OCI-M2 (cell line): ENCODE results near the gene RAB29.

Experiments used
- DNase-seq: peaks from one replicate; lab custom pipeline; 2025; ENCODE audit not compliant: unreplicated experiment; lab: John Stamatoyannopoulos, UW

RAB29 gene

DNA sequence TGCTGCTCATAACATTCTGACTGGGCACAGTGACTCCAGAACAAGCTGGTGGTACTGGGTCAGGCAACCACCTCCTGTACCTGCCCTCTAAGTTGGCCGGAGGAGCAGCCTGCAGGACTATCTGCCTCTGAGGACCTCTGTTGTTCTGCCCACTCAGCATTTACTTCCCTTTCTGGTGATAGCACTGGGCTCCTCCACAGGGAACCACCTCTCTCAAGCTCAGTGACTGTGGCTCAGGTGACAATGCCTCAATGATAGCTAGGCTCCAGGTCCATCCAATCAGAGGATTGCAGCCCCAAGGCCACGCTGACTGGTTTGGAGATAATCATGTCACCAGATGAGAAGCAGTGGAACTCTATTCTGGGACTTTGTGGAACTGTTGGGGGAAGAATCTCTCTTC lies 21.9 kb upstream of the RAB29 start:
- DNase-seq, result no peak

DNA sequence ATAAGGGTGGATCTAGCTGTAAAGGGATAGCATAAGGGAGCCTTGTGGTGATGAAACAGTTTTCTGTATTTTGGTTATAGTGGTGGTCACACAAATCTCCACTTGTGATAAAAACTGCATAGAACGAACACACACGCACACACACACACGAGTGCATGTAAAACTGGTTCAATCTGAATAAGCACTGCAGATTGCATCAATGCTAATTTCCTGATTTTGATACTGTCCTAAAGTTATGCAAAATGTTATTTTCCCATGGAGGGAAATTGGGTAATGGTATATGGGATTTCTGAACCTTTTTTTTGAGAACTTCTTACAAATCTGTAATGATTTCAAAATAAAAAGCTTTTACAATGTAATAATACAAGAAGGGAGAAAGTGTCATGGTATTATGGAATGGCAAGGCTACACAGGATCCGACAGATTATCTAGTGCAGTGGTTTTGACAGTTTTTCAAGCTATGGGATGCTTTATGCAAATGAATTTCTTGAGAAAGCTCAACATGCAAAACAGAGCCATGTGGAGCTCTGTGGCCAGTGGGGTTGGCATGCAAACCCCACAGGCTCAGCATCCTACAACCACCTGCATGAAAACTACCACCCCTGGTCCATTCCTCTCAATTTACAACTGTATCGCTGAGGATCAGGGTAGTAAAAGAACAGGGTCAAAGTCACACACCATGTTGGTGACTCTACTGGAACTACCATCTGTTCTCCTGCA lies 18.9 kb upstream of the RAB29 start:
- no peak for DNase-seq

DNA sequence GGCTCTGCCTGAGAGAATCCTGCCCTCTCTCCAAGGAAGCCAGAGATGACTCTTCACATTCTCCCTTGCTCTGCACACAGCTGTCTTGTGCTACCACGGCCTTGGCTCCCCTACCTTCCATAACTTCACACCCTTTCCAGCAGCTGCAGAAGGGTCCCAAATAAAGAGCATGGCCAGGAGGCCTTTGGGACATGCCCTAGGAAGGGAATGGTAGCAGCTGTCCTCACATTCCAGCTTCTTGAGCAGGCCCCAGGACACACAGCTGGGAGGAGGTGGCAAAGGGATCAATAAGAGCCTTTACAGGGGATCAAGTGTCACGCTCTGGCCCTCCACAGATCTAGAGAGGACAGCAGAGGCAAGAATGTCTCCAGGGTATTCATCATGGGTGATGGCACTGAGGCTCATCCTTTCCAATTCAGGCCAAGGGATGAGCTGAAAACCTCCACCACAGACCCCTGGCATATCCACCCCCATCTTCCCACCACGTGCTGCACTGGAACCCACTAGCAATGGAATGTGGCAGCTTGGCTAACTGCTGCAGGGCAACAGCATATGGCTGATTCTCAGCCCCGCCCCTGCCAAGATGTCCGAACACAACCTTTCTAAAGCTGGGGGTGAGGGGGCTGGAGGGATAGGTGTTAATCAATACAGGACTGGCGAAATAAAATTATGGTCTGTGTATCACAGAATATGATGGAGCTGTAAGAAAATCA lies 17.8 kb upstream of the RAB29 start:
- DNase-seq, result no peak

DNA sequence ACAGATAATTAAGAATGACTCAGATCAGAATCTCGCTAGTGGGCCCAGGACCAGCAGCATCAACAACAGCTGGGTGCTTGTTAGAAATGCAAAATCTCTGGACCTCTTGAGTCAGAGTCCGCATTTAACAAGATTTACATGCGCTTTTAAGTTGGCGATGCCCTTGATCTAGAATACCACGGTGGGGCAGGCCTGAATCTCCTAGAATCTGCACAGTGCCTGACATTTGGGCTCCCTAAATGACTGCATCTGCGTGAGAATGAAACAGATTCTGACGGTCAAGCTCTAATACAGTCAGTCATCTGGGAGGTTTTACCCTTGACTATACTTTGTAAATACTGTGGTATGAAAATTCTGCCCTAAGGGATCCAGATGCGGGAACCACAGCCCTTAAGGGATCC lies 17.2 kb upstream of the RAB29 start:
- DNase-seq, result no peak

DNA sequence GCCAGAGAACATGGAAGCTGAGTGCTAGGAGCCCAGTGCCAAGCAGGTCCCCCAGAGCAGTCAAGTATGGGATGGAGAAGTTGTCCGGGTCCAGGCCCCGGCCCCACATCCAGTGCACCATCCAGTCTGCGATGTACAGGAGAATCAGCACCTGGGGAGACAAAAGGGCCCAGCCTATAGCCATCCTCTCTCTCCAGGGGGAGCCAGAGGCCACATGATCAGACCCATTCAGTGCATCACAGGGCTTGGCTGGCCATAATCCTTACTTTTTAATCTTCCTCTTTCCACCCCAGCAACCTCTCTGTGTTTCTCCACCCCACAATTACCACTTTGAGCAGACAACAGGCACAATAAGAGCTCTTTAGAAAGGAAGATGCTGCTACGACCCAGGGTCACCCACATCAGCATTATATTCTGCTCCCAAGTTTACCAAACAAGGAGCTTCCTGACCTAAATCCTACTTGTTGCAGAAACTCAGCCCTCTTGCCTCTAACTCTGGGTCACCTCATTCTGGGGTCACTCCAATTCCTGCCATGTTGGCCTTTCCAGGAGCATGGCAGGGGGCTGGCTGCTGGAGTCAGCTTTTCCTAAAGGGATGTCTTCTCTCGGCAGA lies 16.4 kb upstream of the RAB29 start:
- DNase-seq, result no peak

DNA sequence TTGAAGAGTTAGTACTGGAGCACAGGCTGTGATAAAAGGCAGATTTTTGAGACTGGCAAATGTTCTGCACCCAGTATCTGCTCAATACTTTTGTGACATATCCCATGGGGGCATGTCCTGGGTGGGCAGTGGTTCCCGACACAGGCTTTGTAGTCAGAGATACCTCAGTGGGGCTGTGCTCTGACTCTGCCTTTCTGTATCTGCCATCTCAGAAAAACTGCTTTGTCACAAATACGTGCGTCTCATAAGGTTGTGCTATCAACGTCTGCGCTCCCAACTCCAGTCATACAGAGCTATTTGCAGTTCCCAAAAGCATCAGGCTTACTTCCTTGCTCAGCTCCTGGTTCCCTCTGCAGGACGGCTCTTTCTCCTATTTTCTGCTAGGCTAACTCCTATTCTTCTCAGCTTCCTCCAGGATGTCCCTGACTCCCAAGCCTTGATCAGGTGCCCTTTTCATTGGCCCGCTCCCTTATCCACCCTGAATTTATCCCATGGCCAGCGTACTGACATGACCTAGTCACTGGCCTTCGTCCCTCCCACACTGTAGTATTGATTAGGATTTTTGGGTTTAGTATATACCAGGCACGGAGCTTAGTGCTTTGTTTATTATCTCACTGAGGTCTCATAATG lies 12.1 kb upstream of the RAB29 start:
- DNase-seq, result no peak

DNA sequence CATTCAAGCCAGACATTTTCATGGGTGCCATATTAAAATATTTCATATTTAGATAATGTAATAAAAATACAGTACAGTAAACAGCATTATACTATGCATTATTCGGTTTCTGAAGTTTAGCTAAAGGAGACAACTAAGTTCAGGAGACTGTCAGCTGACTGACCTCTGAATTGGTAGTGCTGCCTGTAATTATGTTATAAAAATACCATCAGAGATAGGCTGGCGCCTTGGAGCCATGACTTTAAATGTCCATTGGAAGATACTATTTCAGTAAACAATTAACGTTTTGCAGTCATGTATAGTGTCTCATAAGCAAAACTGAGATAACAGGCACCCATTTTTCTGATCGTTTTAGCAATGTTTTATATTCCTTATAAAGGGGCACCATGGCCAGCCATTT lies 11.3 kb upstream of the RAB29 start:
- DNase-seq, result no peak

DNA sequence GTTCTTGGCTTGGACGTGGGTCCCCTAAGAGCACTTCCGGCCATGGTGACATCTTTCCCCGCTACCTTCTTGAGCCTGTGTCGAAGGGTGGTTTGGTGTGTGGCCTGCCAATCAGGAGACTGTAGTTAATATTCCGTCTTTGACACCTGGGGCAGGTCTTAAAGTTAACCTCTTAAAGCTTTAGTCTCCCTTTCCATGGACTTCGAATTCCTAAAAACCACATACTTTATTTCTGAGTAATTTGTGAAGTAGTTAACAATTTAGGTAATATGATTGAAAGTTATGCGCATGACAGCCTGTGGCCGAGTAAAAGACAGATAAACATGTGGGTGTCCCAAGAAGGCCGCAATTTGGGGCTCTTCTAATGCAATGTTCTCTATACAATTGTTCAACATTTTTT lies 10.2 kb upstream of the RAB29 start:
- DNase-seq, result no peak

DNA sequence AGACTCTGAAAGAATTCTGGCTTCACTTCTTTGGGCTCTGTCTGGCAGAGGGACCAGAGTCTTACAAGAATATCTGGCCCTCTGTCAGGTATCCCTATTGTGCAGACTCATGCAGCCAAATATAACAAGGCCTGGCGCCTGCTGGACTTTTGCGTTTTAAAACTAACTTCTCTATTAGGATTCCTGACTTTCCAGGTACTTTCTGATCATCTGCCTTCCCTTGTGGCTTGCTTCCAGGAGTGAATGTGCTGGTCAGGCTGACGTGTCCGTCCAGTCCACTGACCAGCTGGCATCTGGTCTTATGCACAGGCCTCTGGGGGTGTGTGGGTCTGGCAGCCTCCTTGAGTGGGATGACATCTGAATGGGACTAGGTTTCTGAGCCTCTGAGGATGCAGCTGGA lies 8.6 kb upstream of the RAB29 start:
- DNase-seq, result no peak

DNA sequence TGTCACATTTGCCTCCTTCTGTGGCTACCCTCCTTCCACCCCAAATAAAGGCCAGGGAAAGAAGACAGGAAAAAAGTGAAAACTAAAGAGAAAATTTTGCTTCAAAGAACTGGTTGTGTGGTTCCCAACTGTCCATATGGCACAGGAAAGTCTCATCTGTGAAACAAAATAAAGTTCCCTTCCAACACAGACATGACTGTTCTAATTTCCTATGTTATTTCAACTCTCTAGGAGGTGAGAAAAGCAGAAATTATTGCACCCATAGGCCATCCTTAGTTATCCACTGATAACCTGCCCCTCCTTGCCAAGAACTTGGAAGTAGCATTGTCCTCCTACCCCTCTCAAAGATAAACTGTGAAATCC lies 8.1 kb upstream of the RAB29 start:
- DNase-seq, result no peak

DNA sequence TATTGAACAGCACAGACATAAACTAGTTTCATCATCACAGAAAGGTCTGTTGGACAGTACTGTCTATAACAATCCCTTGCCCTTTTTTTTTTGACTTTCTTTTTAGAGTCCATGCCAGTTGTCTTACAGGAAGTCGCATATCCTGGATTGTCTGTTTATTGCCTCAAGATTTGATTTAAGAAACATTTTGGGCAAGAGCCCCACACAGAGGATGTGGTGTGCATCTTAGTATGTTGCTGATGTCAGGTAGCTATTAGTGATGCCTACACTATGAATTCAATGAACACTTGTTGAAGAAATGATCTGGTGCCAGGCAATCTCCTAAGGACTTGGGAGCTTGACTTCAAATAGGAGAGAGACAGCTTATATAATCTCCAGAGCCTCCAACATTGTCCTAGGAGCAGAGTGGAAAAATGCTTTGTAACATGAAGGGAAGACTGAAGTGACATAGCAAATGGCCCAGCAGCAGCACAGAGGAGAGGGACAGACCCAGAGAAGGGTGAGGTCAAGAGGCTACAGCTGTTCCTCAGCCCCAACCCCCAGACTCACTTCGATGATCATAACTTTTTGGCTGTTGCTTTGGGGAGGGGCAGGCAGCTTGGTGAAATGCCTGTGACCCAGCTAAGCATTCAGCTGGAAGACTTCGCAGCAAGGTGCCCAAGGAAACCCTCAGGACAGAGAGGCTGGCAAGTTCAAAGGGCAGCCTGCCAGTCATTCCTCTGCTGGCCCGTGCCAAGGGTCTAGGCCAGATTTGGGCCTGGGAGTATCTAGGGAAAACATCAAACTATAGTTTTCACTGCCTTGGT lies 7.5 kb upstream of the RAB29 start:
- DNase-seq, result no peak

DNA sequence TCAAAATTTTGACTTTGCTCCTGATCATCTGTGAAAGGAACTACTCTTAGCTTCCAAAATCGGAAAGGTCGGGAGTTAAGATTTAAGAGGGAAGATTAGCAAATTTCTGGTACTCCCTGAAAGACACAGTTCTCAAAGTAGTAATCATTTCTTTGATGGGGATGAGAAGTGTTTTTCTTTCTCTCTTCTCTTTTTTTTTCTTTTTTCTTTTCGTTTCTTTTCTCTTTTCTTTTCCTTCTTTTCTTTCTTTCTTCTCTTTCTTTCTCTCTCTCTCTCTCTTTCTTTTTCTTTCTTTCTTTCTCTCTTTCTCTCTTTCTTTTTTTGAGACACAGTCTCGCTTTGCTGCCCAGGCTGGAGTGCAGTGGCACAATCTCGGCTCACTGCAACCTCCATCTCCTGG lies 5.1 kb upstream of the RAB29 start:
- DNase-seq, result no peak

DNA sequence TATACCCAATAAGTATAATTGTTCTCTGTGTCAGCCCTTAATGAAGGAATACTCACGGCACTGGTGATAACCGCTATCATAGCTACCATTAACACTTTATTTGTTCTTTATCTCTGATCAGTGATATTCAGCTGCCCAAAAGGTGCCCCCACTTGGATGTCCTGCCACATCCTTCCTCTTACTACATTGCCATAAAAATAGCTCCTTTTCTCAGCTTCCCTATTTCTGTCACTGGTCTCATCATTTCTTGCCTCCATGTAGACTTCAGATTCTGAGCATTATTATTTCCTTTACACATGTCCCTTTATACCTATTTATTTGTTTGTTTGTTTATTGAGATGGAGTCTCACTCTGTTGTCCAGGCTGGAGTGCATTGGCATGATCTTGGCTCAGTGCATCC lies 2.7 kb upstream of the RAB29 start:
- DNase-seq, result no peak

DNA sequence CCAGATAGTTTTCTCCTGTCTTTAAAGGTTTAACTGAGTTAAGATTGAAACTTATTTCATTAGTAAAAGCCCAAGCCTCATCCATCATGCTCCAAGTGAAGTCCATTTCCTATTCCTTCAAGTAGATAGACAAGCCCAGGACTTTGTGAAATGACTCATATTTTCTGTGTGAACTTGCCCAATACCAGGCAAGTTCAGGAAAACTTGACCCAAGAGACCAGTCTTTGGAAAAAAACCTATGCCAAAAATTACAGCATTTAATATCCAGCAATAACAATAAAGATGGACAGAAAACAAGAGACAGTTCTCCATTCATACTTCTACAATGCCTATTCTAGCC lies 405 bp upstream of the RAB29 start:
- DNase-seq, result no peak

DNA sequence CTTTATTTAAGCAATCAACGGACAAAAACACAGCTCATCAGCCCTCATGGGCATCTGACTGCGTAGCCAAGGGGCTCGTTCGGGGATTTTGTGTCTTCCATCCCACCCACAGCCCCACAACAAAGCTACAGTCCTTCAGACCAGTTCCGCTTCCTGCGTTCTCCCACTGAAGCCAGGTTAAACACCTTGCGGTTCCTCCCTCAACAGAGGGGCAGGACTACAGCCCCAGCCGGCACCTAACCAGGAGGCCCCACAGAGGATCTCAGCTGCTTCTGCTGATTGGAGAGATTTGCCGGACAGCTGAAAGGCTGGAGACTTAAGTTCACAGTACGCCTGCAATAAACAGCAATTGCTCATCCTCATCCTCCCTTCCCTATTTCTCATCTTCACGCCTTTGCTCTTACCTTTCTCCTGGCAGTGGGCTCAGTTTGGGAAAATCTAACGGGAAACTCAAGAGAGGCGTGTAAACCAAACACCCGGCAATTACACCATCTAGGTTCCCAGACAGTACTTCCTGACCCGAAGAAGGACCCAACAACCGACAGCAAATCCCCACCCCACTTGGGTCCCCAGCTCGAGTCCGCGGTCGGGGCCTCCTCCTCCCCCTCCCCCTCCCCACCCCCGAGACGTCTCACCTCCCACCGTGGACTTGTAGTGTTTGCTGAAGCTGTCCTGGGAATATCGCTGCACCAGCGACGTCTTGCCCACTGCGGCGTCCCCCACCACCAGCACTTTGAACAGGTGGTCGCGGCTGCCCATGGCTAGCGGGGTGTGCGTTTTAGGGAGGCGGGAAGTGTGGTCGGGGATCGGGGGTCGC lies 876 bp downstream of the RAB29 start:
- no peak for DNase-seq

DNA sequence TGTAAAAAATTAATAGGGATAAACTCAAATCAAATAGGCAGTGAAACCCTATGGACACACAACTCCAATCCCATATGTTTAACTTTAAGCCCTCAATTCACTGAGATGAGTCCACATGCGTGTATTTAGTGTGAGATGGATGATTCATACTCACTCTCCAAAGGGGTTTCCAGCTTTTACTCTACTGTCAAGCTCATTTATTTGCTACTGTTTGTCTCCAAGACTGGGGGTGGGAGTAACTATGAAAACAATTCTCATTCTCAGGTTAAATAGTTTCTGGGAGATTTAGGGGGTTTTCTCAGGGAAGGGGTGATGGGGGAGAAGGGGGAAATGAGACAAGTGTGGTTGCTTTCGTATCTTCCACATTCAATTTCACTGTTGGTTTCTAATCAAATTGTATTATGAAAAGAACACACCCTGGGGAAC lies 2.7 kb downstream of the RAB29 start:
- DNase-seq, result no peak

DNA sequence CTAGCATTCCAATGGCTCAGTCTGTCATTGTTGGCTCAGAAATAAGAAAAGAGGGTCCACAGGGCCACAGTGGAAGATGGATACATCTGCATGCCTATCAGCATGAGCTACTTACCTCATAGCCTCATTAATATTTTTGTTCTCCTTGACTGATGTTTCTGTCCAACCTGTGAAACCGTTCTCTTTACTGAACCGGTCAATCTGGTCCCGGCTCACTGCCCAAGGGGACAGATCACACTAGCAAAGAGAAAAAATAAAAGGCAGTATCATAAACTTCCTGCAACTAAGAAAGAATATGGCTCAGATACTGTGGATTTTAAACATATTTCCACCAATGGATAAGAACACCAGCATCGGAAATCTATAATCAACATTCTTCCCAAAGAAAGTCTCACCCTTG lies 4.7 kb downstream of the RAB29 start:
- no peak for DNase-seq

DNA sequence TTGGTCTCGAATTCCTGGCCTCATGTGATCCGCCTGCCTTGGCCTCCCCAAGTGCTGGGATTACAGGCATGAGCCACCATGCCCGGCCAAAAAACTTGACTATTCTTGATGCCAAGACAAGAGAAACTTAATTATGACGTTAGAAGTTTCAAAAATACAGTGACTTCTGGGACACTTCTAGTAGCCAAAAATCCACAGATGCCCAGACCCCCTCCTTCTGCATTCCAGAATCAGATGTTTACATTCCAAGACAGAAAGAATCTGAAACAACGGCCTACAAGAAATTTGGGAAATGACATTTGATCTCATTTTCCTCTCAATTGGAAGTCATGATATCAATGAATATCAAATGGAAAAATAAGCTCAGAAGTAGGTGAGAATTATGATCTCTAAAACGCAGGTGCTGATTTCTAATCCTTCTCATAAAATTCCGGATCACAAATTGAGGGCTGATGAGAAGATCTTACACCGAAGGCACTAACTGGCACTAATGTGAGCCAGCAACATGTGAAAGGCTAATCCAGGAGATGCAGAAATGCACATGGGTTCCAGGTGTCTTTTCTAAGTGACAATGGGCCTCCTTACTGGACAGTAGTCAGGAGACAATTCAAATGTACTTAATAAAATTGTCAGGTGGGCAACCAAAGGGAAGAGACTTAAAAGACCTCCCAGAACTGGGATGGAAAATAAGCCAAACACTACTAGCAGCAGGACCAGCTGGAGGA lies 5.5 kb downstream of the RAB29 start:
- DNase-seq, result no peak

DNA sequence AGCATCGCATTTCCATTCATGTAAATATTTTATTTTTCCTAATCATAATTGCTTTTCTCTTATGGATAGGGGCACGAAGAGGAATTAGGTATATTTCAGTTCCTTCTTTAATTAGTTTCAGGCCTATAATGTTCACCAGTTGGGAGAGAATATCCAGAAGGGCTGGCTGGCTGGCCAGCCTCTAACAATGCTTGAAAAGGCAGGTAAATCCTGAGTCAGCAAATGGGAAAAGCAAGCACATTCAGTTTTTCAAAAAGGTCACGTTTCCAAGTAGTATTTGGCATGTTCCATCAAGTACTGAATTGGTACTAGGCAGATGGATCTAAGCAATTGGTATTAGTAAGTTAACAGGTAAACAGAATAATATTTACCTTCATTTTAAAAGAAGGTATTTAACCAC lies 8.0 kb downstream of the RAB29 start:
- no peak for DNase-seq

DNA sequence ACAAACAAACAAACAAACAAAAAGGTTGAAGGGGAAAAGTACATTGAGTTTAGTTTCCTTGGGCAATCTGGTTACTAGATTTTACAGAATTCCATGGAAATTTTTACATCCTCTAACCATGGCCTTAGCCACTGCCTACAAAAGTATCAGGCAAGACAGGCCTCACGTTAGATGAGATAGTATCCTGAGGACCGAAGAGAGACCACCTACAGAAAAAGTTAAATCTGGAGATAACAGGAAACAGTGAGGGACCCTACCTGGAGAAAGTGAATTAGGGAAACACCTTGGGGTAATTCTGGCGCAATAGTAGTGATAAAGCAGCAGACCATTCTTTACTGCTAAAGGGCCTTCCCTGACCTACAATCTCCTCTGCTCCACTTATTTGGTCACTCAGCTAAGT lies 8.7 kb downstream of the RAB29 start:
- no peak for DNase-seq
